ENCODE measurements around the gene PRRX2. TPM values are rescaled to one million over a fixed set of nuclear protein-coding genes. Genes with fewer than 3 reads are reported as not detected.

Gene PRRX2
- 8.5 and 15.1 TPM in 2 replicates for total RNA-seq (ENCODE audit: low replicate concordance)

GRCh38 chr9:129665389-129665775 is at the start of gene PRRX2:
Gene PRRX2, plus strand, starts transcription at chr9:129665647. Its CDS starts 221 bp downstream, at chr9:129665868.

GRCh38 chr9:129620669-129621295 is 44.7 kb upstream of the PRRX2 start, which contains the start of gene C9orf50:
Gene C9orf50, minus strand, starts transcription at chr9:129621101. Its CDS starts 527 bp downstream, at chr9:129620574.

GRCh38 chr9:129626079-129626624 is 39.3 kb upstream of the PRRX2 start, which contains the start of gene NTMT1:
Gene NTMT1, plus strand, starts transcription at chr9:129626163. Its CDS starts 6,541 bp downstream, at chr9:129632704.

GRCh38 chr9:129641750-129642585 is 23.5 kb upstream of the PRRX2 start, which contains the start of gene ASB6:
Gene ASB6, minus strand, starts transcription at chr9:129642151. Its CDS starts 152 bp downstream, at chr9:129641999.

GRCh38 chr9:129752900-129753729 is 87.7 kb downstream of the PRRX2 start, which contains the start of gene PTGES:
Gene PTGES, minus strand, starts transcription at chr9:129753042. Its CDS starts 30 bp downstream, at chr9:129753012.

Other genes with a start within 250 kb of the PRRX2 start
- gene C9orf50, start 44.5 kb upstream of the PRRX2 start, total RNA-seq (ENCODE audit: low replicate concordance): 0.08 TPM in 1 of 2 replicates, not detected in the other
- 33.6 and 50.1 TPM in 2 replicates for gene NTMT1, start 39.5 kb upstream of the PRRX2 start, total RNA-seq (ENCODE audit: low replicate concordance)
- gene ASB6, start 23.5 kb upstream of the PRRX2 start, total RNA-seq (ENCODE audit: low replicate concordance): 9.6 and 9.9 TPM in 2 replicates
- gene PTGES, start 87.4 kb downstream of the PRRX2 start, total RNA-seq (ENCODE audit: low replicate concordance): 2.6 and 30.0 TPM in 2 replicates
- 13.1 and 18.9 TPM in 2 replicates for gene TOR1B, start 137.5 kb downstream of the PRRX2 start, total RNA-seq (ENCODE audit: low replicate concordance)
- gene TOR1A, start 158.5 kb downstream of the PRRX2 start, total RNA-seq (ENCODE audit: low replicate concordance): 14.4 and 19.8 TPM in 2 replicates
- 44.6 and 121 TPM in 2 replicates for gene C9orf78, start 169.6 kb downstream of the PRRX2 start, total RNA-seq (ENCODE audit: low replicate concordance)
- gene USP20, start 169.8 kb downstream of the PRRX2 start, total RNA-seq (ENCODE audit: low replicate concordance): 8.3 and 20.1 TPM in 2 replicates

Data from smooth muscle cell of the coronary artery (primary cell).